SW 1271 (cell line): Measurements from ENCODE around the gene MAD1L1.

Source experiments
- DNase-seq, 2 experiments: peaks; one replicate each; lab custom pipeline; 2025; lab: John Stamatoyannopoulos, UW

Gene MAD1L1

DNA sequence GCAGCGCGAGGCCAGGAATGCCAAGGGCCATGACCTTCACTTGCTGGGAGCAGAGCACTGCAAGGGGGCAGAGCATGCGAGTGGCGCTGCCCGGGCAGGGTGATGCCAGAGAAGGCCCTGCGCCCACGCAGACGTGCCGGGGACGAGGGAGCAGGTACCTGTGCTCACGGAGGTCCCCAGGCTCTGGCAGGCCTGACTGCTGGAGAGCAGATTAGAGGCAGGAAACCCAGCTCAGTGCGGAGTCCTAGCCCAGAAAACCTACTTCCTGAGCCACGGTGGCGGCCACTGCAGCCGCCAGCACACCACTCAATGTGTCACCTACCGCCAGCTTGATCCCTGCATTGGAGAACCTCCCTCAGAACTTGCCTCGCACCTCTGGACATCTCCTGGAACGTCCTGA is 148.4 kb downstream of the MAD1L1 start:
- no peak for DNase-seq

GRCh38 chr7:2083362-2083761 is 149.4 kb downstream of the MAD1L1 start:
- no peak for DNase-seq

- no peak for DNase-seq
These were observed 150.4 kb downstream of the MAD1L1 start for GRCh38 chr7:2082139-2082998.

GRCh38 chr7:2081526-2082135 is 151.1 kb downstream of the MAD1L1 start:
- no peak for DNase-seq

DNA sequence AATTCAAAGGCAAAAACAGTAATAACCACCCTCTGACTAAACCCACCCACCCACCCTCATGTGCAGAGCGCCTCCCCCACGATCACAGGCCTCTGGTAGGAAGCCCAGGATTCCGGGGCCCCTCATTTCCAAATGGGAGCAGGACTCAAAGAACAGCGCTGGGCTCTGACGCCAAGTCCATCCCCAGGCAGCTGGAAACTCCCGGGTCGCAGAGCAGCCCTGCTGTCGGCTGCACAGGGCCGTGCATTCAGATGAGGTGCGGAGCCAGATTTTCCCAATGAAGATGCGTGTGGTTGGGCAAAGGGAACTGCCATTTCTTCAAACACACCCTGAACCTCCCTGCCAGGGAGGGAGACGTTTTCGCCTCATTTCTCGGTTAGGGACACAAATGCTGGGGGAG is 152.3 kb downstream of the MAD1L1 start:
- DNase-seq, result no peak

DNA sequence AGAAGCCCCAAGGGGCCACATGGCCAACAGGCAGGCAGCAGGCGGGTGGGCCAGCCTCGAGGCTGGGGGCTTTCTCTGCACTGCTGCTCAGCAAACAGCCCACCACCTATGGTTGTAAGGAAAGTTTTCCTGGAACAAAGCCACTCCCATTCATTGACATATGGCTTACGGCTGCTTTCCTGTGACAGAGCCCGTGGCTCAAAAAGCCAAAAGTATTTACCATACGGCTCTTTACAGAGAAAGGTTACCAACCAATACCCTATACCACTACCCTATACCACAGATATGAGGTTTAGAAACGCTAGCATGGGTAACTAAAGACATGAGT is 152.7 kb downstream of the MAD1L1 start:
- no peak for DNase-seq

- no peak for DNase-seq
These were observed 153.2 kb downstream of the MAD1L1 start for GRCh38 chr7:2079332-2080059.

GRCh38 chr7:2078899-2079298 is 153.8 kb downstream of the MAD1L1 start:
- DNase-seq, result no peak

GRCh38 chr7:2076649-2077064 is 156.1 kb downstream of the MAD1L1 start:
- no peak for DNase-seq

DNA sequence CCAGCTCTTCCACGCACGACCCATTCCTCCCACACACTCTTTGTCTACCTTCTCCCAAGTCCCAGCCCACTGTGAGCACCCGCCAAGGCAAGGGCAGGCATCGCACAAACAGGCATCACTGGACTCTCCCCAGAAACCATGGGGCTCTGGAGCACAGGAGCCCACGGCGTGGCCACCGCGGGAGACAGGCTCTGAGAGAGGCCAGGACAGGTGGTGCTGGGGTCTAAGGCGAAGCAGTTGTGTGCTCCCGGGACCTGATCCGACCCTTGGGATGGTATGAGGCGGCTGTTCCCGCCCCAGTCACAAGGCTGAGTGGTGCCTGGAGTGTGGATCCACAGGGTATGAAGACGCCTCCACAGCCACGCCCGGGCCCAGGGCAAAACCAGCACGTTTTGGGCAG is 156.9 kb downstream of the MAD1L1 start:
- no peak for DNase-seq

GRCh38 chr7:2074691-2075090 is 158.1 kb downstream of the MAD1L1 start:
- no peak for DNase-seq

- DNase-seq, result no peak
These were observed 159.9 kb downstream of the MAD1L1 start for GRCh38 chr7:2072798-2073197.

DNA sequence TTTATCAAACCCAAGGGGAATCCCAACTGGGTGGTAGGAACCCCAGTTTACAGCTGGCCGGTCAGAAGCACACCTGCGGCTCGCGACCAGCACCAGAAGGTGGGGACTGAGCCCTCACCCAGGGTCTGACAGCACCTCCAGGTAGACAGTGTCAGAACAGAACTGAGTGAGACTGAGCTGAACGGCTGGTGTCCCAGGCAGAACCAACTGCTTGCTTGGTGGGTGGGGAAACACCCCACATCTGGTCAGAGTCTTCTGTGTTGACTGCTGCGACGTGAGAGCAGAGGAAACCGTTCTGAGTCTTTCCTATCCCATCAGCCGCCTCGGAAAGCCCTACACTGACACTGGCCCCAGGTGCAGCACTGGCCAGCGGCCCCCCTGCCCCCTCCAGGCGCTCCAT is 160.7 kb downstream of the MAD1L1 start:
- DNase-seq, result no peak

- DNase-seq, result no peak
These were observed 161.5 kb downstream of the MAD1L1 start for GRCh38 chr7:2071133-2071832.

DNA sequence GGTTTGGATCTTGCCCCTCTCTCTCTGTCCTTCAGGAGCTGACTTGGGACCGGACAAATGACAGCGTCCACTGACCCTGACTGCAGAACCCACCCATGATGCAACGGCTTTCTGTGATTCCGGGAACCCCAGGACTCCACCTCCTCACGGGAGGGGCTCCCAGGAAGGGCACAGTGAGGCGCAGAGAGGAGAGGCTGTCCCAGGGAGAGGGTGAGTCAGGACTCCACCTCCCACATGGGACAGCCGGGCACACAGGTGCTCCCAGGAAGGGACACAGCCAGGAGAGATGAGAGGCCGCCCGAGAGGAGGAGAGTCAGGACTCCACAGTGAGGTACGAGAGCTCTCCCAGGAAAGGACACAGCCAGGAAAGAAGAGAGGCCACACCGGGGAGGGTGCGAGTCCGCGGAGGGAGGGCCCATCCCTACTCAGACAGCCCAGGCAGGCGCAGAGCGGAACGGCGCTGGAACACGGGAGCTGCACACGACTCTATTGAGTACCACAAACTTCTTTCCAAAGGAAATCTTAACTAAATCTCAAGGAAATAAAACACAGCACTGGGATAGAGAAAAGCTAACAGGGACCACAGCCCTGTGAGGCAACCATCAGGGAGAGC is 162.5 kb downstream of the MAD1L1 start:
- DNase-seq, result no peak

GRCh38 chr7:2069472-2069860 is 163.3 kb downstream of the MAD1L1 start:
- no peak for DNase-seq

DNA sequence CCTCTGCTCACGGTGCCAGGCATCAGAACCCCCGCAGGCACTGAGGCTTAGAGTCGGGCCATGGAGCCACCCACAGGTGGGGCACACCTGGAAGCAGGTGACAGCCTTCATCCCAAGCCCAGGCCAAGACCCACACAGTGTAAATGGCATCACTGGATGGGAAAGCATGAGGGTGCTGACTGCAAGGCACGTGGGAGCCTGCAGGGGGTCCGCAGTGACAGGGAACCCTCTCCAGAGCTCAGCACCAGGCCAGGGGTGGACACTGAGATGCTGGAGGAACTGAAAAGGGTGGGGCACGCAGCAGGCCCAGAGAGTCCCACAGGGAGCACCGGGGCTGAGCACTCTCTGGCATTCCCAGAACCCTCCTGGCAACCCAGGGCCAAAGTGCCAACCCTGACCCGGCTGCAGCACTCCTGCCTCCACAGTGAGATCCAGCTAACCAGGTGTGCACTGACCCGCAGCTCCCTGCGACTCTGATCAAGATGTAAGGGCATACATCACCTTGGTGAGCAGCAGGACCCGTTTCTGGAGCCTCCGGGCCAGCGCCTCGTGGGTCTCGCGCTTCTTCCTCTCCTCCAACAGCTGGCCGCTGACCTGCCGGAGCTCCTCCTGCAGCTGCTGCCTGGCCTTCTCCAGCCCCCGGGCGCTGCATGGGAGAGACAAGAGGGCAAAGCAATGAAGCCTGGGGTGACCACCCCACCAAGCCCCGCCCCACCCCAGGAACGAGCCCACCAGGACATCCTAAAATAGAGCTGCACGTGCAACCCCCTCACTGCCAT is 163.9 kb downstream of the MAD1L1 start:
- no peak for DNase-seq

- no peak for DNase-seq
These were observed 166.4 kb downstream of the MAD1L1 start for GRCh38 chr7:2066251-2066919.

DNA sequence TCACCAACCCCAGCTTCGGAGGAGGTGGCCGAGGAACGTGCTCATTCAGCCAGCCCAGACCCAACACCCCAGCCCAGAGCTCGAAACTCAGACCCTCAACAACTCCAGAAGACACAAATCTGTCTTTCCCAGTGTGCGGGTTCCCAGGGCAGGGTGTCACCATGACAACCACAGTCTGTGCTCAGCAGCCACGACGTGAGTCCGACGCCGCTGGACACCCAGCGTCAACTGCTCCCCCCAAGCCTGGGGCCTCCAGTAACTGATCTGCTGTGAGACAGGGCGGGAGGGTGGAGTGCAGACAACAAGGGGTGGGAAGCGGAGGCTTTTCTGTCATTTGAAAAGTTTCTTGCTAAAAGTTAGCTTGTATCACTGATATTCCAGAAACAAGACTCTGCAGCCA is 167.2 kb downstream of the MAD1L1 start:
- DNase-seq, result no peak

DNA sequence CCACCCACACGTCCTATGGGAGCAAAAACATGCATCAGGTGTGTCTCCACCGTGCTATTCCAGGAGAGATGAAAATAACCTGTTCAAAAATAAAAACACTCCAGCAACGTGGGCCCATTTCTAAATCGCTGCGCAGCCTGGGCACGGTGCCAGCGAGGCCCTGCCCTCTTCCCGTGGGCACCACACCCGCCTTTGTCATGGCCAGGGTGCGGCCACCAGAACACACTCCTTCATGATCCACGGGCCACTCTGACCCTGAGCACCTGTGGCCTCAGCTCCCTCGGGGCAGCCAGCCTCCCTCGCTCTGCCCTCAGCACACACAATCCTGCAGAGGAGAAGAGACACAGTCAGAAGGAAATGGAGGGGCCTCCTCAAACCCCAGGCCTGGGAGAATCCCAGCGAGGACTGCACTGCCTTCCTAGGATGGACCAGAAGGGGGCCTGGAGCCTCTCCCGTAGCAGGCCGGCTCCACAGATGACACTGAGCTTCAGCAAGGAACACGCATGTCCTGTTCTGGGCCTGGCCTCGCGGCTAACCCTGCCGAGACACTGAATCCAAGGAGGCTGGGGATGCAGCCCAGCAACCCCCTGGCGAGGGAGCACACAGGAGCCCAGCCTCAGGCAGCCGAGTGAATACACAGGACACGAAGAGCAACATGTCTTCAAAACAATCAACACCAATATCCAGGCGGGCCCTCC is 169.0 kb downstream of the MAD1L1 start:
- DNase-seq, result no peak
